Measurements from ENCODE around the gene ATP2A1.

The ATP2A1 gene

GRCh38 chr16:28878083-28878926 is at the start of gene ATP2A1:
Gene ATP2A1 (plus strand): TSS chr16:28878488. CDS start chr16:28878672, 184 bp downstream.
- no peak for DNase-seq

GRCh38 chr16:28829747-28830146 is 48.5 kb upstream of the ATP2A1 start:
- DNase-seq, result no peak

GRCh38 chr16:28830531-28830930 is 47.8 kb upstream of the ATP2A1 start:
- DNase-seq, result no peak

GRCh38 chr16:28834349-28834748 is 43.9 kb upstream of the ATP2A1 start:
- DNase-seq, result no peak

GRCh38 chr16:28834873-28835863 is 43.1 kb upstream of the ATP2A1 start:
- no peak for DNase-seq

GRCh38 chr16:28835864-28836760 is 42.2 kb upstream of the ATP2A1 start:
- DNase-seq, result no peak

GRCh38 chr16:28836761-28837064 is 41.6 kb upstream of the ATP2A1 start:
- DNase-seq, result no peak

- no peak for DNase-seq
Observed at GRCh38 chr16:28837672-28838557, 40.4 kb upstream of the ATP2A1 start.

- no peak for DNase-seq
Observed at GRCh38 chr16:28838558-28838918, 39.8 kb upstream of the ATP2A1 start.

- DNase-seq, result no peak
Observed at GRCh38 chr16:28839004-28839639, 39.2 kb upstream of the ATP2A1 start.

- no peak for DNase-seq
Observed at GRCh38 chr16:28839899-28840298, 38.4 kb upstream of the ATP2A1 start.

GRCh38 chr16:28842696-28843095 is 35.6 kb upstream of the ATP2A1 start:
- DNase-seq, result no peak

- DNase-seq, result no peak
Observed at GRCh38 chr16:28843766-28844165, 34.5 kb upstream of the ATP2A1 start.

- no peak for DNase-seq
Observed at GRCh38 chr16:28844226-28844885, 33.9 kb upstream of the ATP2A1 start.

GRCh38 chr16:28845293-28845692 is 33.0 kb upstream of the ATP2A1 start:
- DNase-seq, result peak; percentile 40

- no peak for DNase-seq
Observed at GRCh38 chr16:28845761-28846079, 32.6 kb upstream of the ATP2A1 start.

- DNase-seq, result peak; percentile 98
Observed at GRCh38 chr16:28846080-28846932, 32.0 kb upstream of the ATP2A1 start, which contains the start of gene TUFM. Gene TUFM (minus strand): TSS chr16:28846348. CDS start chr16:28846269, 79 bp downstream.

GRCh38 chr16:28846933-28847273 is 31.4 kb upstream of the ATP2A1 start:
- DNase-seq, result no peak

- DNase-seq, result no peak
Observed at GRCh38 chr16:28858421-28858820, 19.9 kb upstream of the ATP2A1 start.

GRCh38 chr16:28859326-28859725 is 19.0 kb upstream of the ATP2A1 start:
- DNase-seq, result no peak
